Kidney epithelial cell (primary cell): Measurements from ENCODE around the gene ATP6V1C2. TPM values are rescaled to one million over a fixed set of nuclear protein-coding genes. Genes with fewer than 3 reads are reported as not detected.

Experiments
- DNase-seq: peaks from one replicate; pipeline ENCODE4 v3.0.0-alpha.2; 2010; ENCODE audit warnings: low read depth
- H3K27me3 ChIP-seq: 2 replicates; pipeline ENCODE4 v1.6.0; 2011; ENCODE audit warnings: low read length; ENCODE audit not compliant: control insufficient read depth, insufficient read depth
- H3K36me3 ChIP-seq: 2 replicates; pipeline ENCODE4 v1.5.1; 2011; ENCODE audit warnings: low read length; ENCODE audit not compliant: control insufficient read depth, insufficient read depth
- H3K4me3 ChIP-seq: 2 replicates; pipeline ENCODE4 v1.5.1; 2011; ENCODE audit warnings: low read depth, mild to moderate bottlenecking, control low read depth, low read length
- CTCF ChIP-seq: IDR thresholded peaks from 2 replicates; pipeline ENCODE4 v1.5.1; 2011; ENCODE audit warnings: mild to moderate bottlenecking, moderate library complexity, low read length, control low read depth, inconsistent platforms; ENCODE audit not compliant: insufficient read depth, poor library complexity, severe bottlenecking
- total RNA-seq: library from RNA; depleted of rRNA; stranded (reverse); fragments of >200 nt; gene quantifications from 2 replicates; pipeline ENCODE4 v1.2.3, GENCODE V29; 2015

Gene ATP6V1C2
- total RNA-seq, 1 donor from 2014 or later, result 0.04 TPM

DNA sequence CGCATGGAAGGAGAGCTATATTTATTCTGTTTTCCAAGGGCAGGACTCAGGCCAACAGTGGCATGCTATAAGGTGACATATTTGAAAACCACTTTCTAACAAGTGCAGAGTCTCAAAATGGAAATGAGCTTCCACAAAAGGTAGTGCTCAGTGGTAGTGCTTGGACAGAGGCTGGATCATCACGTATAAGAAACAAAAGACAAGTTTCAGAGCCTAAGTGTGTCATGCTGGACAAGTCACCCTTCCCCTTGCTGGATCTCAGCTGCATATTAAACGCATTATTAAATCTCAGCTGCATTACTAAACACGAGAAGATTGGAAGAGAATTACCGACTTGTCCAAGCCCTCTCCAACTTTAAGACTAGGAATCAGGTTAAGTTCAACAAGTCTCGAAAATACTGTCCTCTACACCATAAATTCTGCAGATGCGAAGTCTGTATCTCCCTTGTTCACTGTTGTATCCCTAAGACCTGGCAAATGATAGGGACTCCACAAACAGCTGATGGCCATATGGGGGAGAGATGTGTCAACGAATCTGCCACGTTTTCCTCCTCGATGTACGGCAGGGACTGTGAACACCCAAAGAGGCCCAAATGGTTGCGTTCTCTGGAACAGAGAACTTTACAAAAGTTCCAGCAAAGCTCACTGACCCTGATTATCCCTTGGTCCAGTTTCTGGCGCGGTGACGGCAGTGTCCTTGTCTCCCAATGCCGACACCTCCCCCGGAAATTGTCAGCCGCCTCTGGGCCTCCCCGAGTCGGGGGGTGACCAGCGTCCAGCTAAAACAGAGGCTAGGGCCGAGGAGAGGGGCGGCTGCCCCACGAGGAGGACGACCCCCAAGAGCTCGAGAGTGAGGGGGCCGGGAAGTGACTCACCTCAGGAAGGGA is 32.3 kb upstream of the ATP6V1C2 start:
- Histone ChIP-seq H3K4me3 (peak overlapping the region; percentile 95), H3K36me3 (no peaks in the 10 kb centered on the region), H3K27me3 (no peaks in the 10 kb centered on the region)
- TF ChIP-seq CTCF, result no peak
- DNase-seq, result no peak

DNA sequence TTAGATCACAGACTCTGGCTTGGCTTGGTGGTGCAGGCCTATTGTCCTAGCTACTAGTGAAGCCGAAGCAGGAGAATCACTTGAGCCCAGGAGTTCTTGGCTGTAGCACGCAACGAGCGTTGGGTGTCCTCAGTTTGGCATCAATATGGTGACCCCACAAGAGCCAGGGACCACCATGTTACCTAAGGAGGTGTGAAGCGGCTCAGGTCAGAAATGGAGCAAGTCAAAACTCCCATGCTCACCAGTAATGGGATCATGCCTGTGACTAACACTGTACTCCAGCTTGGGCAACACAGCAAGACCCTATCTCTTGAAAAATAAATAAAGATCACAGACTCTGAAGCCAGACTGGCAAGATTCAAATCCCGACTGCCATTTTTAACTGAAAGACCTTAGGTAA is 29.9 kb upstream of the ATP6V1C2 start:
- Histone ChIP-seq H3K27me3 (no peaks in the 10 kb centered on the region), H3K36me3 (no peaks in the 10 kb centered on the region), H3K4me3 (no peak overlapping the region)
- no peak for DNase-seq
- TF ChIP-seq CTCF, result no peak

- no peak for TF ChIP-seq CTCF
- Histone ChIP-seq H3K4me3 (no peak overlapping the region), H3K36me3 (no peaks in the 10 kb centered on the region), H3K27me3 (no peaks in the 10 kb centered on the region)
- DNase-seq, result no peak
Observed at GRCh38 chr2:10700078-10700803, 21.2 kb upstream of the ATP6V1C2 start.

GRCh38 chr2:10704034-10704594 is 17.3 kb upstream of the ATP6V1C2 start:
- no peak for DNase-seq

DNA sequence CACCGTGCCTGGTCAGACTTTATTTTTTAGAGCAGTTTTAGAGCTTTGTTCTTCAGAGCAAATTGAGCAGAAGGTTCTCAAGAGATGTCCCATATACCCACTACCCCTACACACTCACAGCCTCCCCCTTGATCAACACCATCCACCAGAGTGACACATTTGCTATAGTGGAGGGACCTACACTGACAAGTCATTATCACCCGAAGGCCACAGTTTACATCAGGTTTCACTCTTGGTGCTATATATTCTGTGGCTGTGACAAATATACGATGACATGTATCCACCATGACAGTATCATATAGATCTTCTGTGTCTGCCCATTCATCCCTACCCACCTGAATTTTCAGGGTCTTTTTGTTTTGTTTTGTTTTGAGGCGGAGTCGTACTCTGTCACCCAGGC is 15.4 kb upstream of the ATP6V1C2 start:
- Histone ChIP-seq H3K4me3 (no peak overlapping the region), H3K27me3 (peaks cover 7% of the 10 kb centered on the region), H3K36me3 (no peaks in the 10 kb centered on the region)
- TF ChIP-seq CTCF, result no peak
- DNase-seq, result no peak

More at GRCh38 chr2:10704034-10704594, 17.3 kb upstream of the ATP6V1C2 start:
- Histone ChIP-seq H3K27me3 (peaks cover 4% of the 10 kb centered on the region), H3K4me3 (no peak overlapping the region), H3K36me3 (no peaks in the 10 kb centered on the region)
- TF ChIP-seq CTCF, result no peak
